GM23338 (cell line): Measurements from ENCODE around the gene KRTAP12-1. TPM values are rescaled to one million over a fixed set of nuclear protein-coding genes. Genes with fewer than 3 reads are reported as not detected.

ENCODE experiments used
- ATAC-seq: fragments of 200-7000 bp; cut with Tn5 transposase; 3 replicates; pipeline ENCODE4 v1.9.1; 2020
- DNase-seq: peaks from one replicate; pipeline ENCODE4 v3.0.0-alpha.2; 2015; ENCODE audit warnings: low spot score
- H2AFZ ChIP-seq: fragments of 200-600 bp; sonication (generic); 2 replicates; pipeline ENCODE4 v1.8.0; 2016; ENCODE audit warnings: antibody characterized with exemption, mild to moderate bottlenecking, moderate library complexity
- H3F3A ChIP-seq: fragments of 200-600 bp; sonication (generic); replicated peaks from 2 replicates; pipeline ENCODE4 v1.8.0; 2017; ENCODE audit warnings: antibody characterized with exemption, mixed run types, low read depth
- H3K27ac ChIP-seq: fragments of 200-600 bp; sonication (generic); 2 replicates; pipeline ENCODE4 v1.6.1; 2016; ENCODE audit warnings: low read depth
- H3K27me3 ChIP-seq: fragments of 200-600 bp; sonication (generic); 2 replicates; pipeline ENCODE4 v1.8.0; 2016; ENCODE audit warnings: mild to moderate bottlenecking, mixed run types, moderate library complexity; ENCODE audit not compliant: insufficient read depth
- H3K36me3 ChIP-seq: fragments of 200-600 bp; sonication (generic); 2 replicates; pipeline ENCODE4 v1.8.0; 2016; ENCODE audit warnings: mild to moderate bottlenecking; ENCODE audit not compliant: insufficient read depth
- H3K4me1 ChIP-seq: fragments of 200-600 bp; sonication (generic); 2 replicates; pipeline ENCODE4 v1.8.0; 2016; ENCODE audit warnings: mild to moderate bottlenecking, moderate library complexity; ENCODE audit not compliant: insufficient read depth
- H3K4me2 ChIP-seq: fragments of 200-600 bp; sonication (generic); 2 replicates; pipeline ENCODE4 v1.7.1; 2017; ENCODE audit warnings: mixed run types
- H3K4me3 ChIP-seq: fragments of 200-600 bp; sonication (generic); 2 replicates; pipeline ENCODE4 v1.6.1; 2016; ENCODE audit warnings: mixed run types
- H3K79me2 ChIP-seq: fragments of 200-600 bp; sonication (generic); replicated peaks from 2 replicates; pipeline ENCODE4 v1.8.0; 2017; ENCODE audit warnings: mild to moderate bottlenecking; ENCODE audit not compliant: insufficient read depth
- H3K9me2 ChIP-seq: fragments of 200-600 bp; sonication (generic); 2 replicates; pipeline ENCODE4 v1.8.0; 2017; ENCODE audit not compliant: insufficient read depth
- H4K20me1 ChIP-seq: fragments of 200-600 bp; sonication (generic); replicated peaks from 2 replicates; pipeline ENCODE4 v1.8.0; 2017; ENCODE audit warnings: mild to moderate bottlenecking; ENCODE audit not compliant: insufficient read depth
- H3K27ac Mint-ChIP-seq: 2 replicates; pipeline ENCODE4 v1.8.0; 2020; ENCODE audit warnings: inconsistent platforms, mild to moderate bottlenecking, moderate library complexity, mixed read lengths
- H3K27me3 Mint-ChIP-seq: 3 replicates; pipeline ENCODE4 v1.8.0; 2022; ENCODE audit warnings: low read depth, mild to moderate bottlenecking, moderate library complexity, mixed read lengths, inconsistent platforms; ENCODE audit not compliant: insufficient read depth, poor library complexity
- H3K36me3 Mint-ChIP-seq: 3 replicates; pipeline ENCODE4 v1.8.0; 2021; ENCODE audit warnings: low read depth, mild to moderate bottlenecking, inconsistent platforms, moderate library complexity, mixed read lengths
- H3K4me1 Mint-ChIP-seq: 3 replicates; pipeline ENCODE4 v1.8.0; 2020; ENCODE audit warnings: mild to moderate bottlenecking, inconsistent platforms, mixed read lengths
- H3K4me3 Mint-ChIP-seq: 3 replicates; pipeline ENCODE4 v1.8.0; 2021; ENCODE audit warnings: moderate library complexity, mild to moderate bottlenecking, inconsistent platforms, mixed read lengths
- H3K9me3 Mint-ChIP-seq: 3 replicates; pipeline ENCODE4 v1.8.0; 2020; ENCODE audit warnings: moderate library complexity, mild to moderate bottlenecking, inconsistent platforms, mixed read lengths
- CTCF ChIP-seq, 2 experiments: fragments of 200-600 bp in 1 of 2; sonication (generic) in 1 of 2; conservative IDR thresholded peaks; 2 replicates each; pipeline versions ENCODE4 v1.5.1 to v1.6.1; 2016 to 2017; ENCODE audit warnings: antibody characterized with exemption in 2 of 2, low read depth in 2 of 2, mild to moderate bottlenecking in 2 of 2, moderate library complexity in 1 of 2
- ETS1 ChIP-seq: IDR thresholded peaks from 2 replicates; pipeline ENCODE4 v1.6.1; 2016; ENCODE audit warnings: antibody characterized with exemption
- EZH2phosphoT487 ChIP-seq: fragments of 200-600 bp; sonication (generic); IDR thresholded peaks from one replicate; pipeline ENCODE4 v1.8.1; 2018; ENCODE audit warnings: antibody characterized with exemption; ENCODE audit not compliant: unreplicated experiment
- JUNB ChIP-seq: IDR thresholded peaks from one replicate; pipeline ENCODE4 v1.6.1; 2016; ENCODE audit warnings: antibody characterized with exemption; ENCODE audit not compliant: unreplicated experiment
- NANOG ChIP-seq: IDR thresholded peaks from 2 replicates; pipeline ENCODE4 v1.6.1; 2016; ENCODE audit warnings: antibody characterized with exemption, borderline replicate concordance
- REST ChIP-seq: IDR thresholded peaks from one replicate; pipeline ENCODE4 v1.6.1; 2018; ENCODE audit warnings: antibody characterized with exemption; ENCODE audit not compliant: unreplicated experiment
- STAT1 ChIP-seq: IDR thresholded peaks from one replicate; pipeline ENCODE4 v1.6.1; 2016; ENCODE audit warnings: antibody characterized with exemption; ENCODE audit not compliant: unreplicated experiment
- ZNF114 ChIP-seq: fragments of 250-450 bp; sonication (Bioruptor Pico); IDR thresholded peaks from 2 replicates; pipeline ENCODE4 v1.5.0; 2020; ENCODE audit warnings: mild to moderate bottlenecking, moderate library complexity
- ZNF331 ChIP-seq: fragments of 250-450 bp; sonication (Bioruptor Pico); IDR thresholded peaks from 2 replicates; pipeline ENCODE4 v1.5.0; 2020; ENCODE audit warnings: low read depth, mild to moderate bottlenecking, moderate library complexity
- polyA plus RNA-seq: library from polyadenylated mRNA; unstranded; fragments of >200 nt; fragmentation: Nextera tagmentation; extraction: Ambion mirVana; gene quantifications from 2 replicates; pipeline ENCODE4 v1.2.1, GENCODE V29; 2016
- total RNA-seq: library from RNA; depleted of rRNA; stranded (reverse); fragments of >200 nt; shearing (Covaris generic); gene quantifications from 2 replicates; pipeline ENCODE4 v1.2.3, GENCODE V29; 2014

Gene KRTAP12-1
- total and polyA plus RNA-seq, 2 experiments from 2014 or later: not detected

GRCh38 chr21:44649521-44650100, 32.4 kb downstream of the KRTAP12-1 start:
- DNase-seq (no peak), ATAC-seq (no peak)
- Histone ChIP-seq H3K4me3 (no peak overlapping the region), H3K4me1 (no peaks in the 10 kb centered on the region), H4K20me1 (no peaks in the 10 kb centered on the region), H3K27me3 (no peaks in the 10 kb centered on the region), H3K4me2 (no peak overlapping the region), H3K27ac (no peak overlapping the region), H3F3A (no peaks in the 10 kb centered on the region), H3K79me2 (no peaks in the 10 kb centered on the region), H3K36me3 (no peaks in the 10 kb centered on the region), H3K9me2 (no peaks in the 10 kb centered on the region), H2AFZ (no peak overlapping the region)
- Mint-ChIP-seq H3K27me3 (peaks cover 9% of the 10 kb centered on the region), H3K4me3 (no peak overlapping the region), H3K36me3 (peaks cover 6% of the 10 kb centered on the region; the same call in 2 of the 3 replicates), H3K4me1 (peaks cover 10% of the 10 kb centered on the region), H3K9me3 (peaks cover 13% of the 10 kb centered on the region), H3K27ac (no peak overlapping the region)
- TF ChIP-seq CTCF (conservative IDR thresholded peaks at IDR 0.05; ENCODE audit: low read depth in 2 of 2): 0 out of 4 replicates have a peak, but pooled peaks of 1 of the 2 experiments have one; percentile 4
- TF ChIP-seq JUNB: no peak

- no peaks in the 10 kb centered on the region for H3K27me3 ChIP-seq
- Mint-ChIP-seq H3K27ac (no peak overlapping the region), H3K4me3 (no peak overlapping the region), H3K4me1 (peaks cover 10% of the 10 kb centered on the region), H3K27me3 (peaks cover 9% of the 10 kb centered on the region), H3K36me3 (peaks cover 8% of the 10 kb centered on the region; the same call in 2 of the 3 replicates), H3K9me3 (peaks cover 20% of the 10 kb centered on the region)
- ATAC-seq: peak; percentile 12; the same call in 1 of the 3 replicates
- no peak overlapping the region for H2AFZ ChIP-seq
- H3K27ac ChIP-seq: no peak overlapping the region
- H3K79me2 ChIP-seq: no peaks in the 10 kb centered on the region
- H3K9me2 ChIP-seq: no peaks in the 10 kb centered on the region
- DNase-seq: no peak
- no peak overlapping the region for H3K4me3 ChIP-seq
- H3K4me2 ChIP-seq: no peak overlapping the region
- H3K36me3 ChIP-seq: no peaks in the 10 kb centered on the region
- H3K4me1 ChIP-seq: no peaks in the 10 kb centered on the region
- no peaks in the 10 kb centered on the region for H3F3A ChIP-seq
- H4K20me1 ChIP-seq: no peaks in the 10 kb centered on the region
- no peak for TF ChIP-seq STAT1
- no peak for TF ChIP-seq ZNF114 (CRISPR knock-in tag)
- TF ChIP-seq ZNF331 (CRISPR knock-in tag): no peak
- TF ChIP-seq NANOG: no peak
- no peak for TF ChIP-seq REST
- TF ChIP-seq EZH2phosphoT487: no peak
- no peak for TF ChIP-seq ETS1
These were observed 33.2 kb downstream of the KRTAP12-1 start for GRCh38 chr21:44648557-44649311.
